CD4-positive, alpha-beta T cell treated with Interleukin-15 for 1 hour (primary cell): Measurements from ENCODE around the gene FMOD.

Source experiments
- DNase-seq: peaks from one replicate; pipeline ENCODE4 v3.0.0-alpha.2; 2020

FMOD gene

DNA sequence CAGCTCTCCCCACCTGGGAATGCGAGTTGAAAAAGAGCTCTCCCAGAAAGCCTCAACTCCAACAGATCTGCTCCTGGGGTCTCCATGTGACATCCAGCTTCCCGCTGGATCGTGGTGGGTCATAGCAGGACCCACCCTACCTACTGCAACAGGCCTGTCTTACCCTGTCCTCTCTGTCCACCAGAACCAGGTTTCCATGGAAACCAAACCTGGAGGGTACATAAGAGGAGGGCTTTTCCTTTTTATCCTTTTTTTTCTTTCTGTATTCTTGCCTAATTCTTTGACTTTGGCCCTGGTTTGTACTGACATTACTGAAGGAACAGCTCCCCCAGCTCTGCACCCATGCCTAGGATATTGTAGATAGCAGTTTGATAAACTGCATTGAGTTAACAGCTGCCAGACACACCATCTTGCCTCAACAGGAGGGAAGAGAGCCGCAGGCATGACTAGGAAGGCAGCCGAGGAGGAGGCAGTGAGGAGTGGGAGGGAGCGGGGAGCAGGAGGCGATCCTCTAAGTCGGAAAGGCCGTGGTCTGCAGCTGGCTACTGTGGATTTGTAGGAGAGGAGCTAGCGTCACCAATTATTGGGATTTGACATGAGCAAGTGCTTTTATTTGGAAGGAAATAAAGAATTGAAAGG lies 9.7 kb upstream of the FMOD start:
- DNase-seq, result no peak

DNA sequence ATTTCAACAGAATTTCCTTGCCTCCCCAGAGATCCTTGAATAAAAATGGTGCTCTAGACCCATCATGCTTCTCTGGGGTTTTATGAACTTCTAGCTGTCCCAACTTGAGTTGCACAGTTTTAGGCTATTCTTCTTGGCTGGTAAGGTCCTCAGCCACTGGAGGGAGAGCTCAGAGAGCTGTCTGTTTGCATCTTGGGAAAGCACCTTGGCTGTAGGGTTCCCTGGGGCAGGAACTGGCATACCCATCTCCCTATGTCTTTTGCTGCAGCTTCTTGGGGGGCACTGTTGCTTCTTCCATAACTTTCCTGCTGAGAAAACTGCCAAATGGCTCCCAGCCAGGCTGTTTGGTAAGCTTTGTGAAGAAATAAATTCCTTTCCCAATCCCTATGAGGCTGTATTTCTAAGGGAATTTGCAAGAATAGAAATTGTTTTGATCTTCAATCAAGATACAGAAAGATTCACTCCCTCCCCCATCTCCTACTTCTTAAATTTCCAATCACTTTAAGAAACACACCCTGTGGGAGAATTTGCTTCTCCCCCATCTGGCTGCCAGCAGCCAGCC lies 8.2 kb upstream of the FMOD start:
- DNase-seq, result no peak

- DNase-seq, result no peak
Measured at GRCh38 chr1:203354246-203354645, 3.3 kb upstream of the FMOD start.

DNA sequence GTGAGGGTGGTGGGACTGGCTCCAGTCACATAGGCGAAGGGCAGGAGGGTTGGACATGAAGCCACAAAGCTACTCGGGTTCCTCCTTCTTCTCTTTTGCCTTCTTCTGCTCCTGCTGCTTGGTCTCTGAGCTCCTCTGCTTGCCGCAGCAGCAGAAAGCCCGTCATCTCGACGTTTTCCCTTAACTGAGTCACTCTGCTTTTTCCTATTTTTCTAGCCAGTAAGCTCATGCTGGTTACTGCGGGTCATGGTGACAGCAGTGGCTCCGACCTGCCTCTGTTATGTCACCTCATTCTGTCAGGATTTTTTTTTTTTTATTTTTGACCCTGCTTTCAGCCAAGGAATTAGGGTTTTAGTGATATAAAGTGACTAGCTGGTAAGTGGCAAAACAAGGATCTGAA lies 2.6 kb upstream of the FMOD start:
- DNase-seq, result no peak

DNA sequence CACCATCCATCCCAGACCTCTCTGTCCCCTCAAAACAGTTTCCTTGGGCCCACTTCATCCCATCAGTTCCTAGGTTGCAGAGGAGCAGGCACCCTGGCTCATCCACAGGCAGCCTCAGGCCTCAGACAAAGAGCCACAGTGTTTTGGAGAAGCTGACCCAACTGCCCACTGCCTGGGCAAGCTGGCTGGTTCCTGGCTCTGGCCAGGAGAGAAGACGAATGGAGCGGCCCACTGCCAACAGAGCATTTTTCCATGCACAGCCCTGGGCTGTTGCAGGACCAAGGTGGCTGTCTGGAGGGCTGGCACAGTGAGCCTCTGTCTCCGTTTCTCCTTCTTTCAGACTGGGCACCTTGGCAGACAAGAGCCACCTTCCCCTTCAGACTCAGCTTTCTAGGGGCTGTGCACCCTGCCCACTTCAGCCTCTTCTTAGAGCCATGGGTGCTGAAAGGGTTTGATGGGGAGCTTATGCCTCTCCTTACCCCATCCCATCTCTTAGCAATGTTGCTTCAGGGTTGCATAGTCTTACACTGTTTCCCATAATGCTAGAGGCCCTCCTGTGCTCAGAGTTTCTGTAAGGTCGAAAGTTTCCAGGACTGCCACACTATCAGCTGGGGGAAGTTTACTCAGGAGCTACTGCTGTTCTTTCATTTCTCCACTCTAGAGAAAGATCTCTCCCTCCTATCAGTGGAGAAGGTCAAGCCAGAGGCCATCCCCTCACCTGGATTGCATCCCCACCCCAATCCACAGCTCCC lies 973 bp downstream of the FMOD start:
- DNase-seq, result no peak

GRCh38 chr1:203349166-203349565 lies 1.8 kb downstream of the FMOD start:
- no peak for DNase-seq

DNA sequence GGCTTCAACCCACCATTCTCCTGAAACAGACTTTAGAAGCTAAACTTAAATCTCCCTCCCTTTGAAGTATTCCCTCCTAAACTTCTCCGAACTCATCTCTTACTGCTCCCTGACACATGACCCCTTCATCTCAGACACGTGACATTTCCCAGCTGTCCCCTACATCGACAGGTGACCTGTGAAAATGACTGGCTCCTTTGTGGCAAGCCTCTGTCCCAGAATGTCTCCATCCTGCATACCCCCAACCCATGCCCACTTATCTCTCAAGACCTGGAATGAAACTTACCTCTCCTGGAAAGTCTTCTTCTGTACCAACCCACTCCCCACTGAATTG lies 4.2 kb downstream of the FMOD start:
- no peak for DNase-seq

DNA sequence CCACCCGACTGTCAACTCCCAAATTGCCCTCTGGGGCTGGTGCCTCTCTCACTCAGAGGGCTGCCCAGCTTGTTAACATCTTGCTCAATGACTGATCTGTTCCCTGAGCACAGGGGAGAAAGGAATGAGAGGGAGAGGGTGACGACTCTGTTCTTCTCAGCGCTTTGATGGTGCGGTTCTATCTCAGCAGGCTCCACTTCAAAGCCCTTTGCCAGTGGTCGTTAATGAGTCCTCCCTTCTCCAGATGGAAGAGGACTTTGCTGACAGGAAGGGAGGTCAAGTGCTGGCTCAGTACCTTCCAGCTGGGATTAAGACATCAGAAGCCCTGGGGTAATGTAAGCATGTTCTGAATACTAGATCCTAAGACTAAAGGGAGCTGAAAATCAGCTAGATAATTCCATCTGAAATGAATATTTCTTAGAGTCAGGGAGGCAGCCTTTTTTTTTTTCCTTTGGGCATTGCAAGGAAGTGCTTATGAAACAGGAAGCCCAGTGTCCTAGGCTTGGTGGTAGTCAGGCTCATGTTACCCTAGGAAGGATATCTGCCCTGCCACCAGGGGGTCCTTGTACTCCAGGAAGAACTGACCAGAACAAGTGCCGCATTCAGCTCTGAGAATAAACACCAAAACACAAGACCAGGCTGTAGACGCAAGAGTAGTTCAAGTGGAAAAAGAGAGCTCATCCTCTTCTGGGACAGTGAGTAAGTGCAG lies 4.7 kb downstream of the FMOD start:
- no peak for DNase-seq

DNA sequence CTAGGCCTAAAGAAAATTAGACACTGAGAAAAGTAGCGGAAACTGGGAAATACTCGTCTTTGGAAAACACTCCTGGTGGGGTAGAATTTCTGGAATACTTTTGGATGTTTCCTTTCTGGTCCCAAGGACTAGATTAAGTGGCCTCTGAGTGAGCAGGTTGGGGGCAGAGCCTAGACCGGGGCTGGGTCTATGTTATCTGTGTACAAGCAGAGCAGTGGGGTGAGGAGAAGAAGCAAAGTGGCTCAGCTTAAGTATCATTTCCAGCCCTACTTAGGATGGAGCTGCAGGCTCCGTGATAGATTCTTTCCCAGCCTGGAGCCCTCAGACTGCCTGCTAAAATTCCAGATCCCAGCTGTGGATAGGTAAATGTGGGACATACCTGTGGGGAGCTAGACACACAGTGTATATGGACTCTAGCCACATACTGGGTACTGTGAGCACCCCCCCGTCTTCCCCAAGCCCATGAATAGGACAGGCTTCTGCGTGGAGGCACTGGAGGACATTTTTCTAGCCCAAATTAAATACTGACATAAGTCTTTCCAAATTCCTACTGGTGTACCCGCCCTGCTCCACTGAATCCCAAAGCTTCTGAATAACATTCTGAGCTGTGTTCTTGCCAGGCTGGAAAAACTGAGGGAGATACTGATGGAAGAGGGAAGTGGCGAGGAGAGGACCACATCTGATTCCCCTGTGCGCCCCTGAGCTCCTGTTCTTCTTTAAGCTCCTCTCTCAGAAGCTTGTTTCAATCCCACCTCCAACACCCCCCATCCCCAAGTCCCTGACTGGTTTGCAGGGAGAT lies 6.8 kb downstream of the FMOD start:
- no peak for DNase-seq

DNA sequence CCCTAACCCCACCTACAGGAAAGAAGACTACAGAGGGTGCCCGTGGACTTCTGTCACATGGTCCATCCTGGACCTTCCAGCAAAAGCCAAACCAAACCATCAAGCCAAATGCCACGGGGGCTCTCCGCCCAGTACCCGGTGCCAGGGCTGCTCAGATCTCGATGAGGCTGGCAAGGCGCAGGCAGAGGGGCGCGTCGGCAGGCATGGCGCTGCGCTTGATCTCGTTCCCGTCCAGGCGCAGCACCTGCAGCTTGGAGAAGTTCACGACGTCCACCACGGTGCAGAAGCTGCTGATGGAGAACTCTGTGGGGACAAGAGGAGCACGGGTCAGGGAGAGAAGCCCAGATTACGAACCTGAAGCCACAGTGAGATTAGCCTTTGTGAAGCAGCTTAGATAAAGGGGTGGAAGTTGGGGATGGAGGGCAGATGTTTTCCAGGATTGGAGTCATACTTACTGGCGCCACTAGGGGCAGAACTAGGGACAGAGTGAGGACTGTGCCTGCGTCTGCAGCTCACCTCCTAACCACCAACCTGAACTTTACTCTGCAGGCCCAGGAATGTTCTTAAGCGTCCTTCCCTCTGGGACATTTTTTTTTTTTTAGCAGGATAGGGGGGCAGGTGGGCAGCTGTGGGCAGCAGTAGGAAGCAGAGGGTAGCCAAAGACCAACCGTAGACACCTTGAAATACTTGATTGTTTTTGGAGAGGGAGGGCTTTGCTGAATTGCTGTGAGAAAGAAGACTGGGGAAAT lies 8.6 kb downstream of the FMOD start:
- peak; percentile 33 for DNase-seq

DNA sequence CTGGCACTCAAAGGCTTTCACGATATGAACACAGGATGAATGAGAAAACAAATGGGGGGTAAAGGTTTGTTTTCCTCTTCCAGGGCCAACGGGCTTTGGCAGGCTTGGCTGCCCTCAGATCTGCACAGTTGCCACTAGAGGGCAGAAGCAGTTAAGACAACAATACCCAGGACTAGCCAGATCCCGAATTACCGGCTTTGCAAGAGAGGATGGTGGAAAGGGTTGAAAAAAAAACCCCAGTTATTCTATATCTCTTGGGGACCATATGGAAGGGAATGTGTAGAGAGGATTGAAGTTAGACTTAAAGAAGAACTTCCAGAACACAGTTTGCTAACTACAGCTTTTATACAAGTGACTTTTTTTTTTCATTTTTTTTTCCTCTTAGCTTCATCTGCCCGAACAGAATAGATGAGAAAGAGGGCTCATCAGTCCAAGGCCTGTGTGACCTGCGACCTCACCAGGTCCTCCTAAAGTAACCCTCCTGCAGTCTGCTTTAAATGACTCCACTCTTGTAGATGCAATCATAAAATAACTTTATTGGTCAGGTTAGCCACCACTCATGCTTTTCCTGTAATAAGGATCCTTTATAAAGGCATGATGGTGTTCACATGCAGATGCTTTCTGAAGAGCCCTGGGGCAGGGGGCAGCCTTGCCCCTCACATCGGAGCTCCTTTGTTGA lies 10.7 kb downstream of the FMOD start:
- peak; percentile 65 for DNase-seq

- DNase-seq, result peak; percentile 67
Measured at GRCh38 chr1:203338335-203339036, 12.4 kb downstream of the FMOD start.

DNA sequence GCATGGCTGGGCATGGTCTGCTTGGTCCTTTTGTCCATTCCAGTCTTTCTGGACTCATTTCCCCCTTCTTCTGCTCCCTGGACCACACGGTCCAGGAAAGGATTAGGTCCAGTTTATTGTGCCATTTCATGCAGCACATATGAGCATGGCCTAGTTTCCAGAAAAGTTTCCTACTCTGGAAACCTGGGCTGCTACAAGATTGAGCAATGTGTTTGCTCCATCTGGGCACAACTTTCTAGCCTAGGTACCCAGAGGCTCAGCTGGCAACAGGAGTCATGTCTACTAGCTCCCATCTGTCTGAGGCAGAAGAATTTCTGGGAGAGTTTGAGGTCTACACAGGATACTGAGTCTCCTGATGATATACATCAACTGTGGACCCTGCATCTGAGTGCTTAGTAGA lies 14.8 kb downstream of the FMOD start:
- DNase-seq, result no peak

DNA sequence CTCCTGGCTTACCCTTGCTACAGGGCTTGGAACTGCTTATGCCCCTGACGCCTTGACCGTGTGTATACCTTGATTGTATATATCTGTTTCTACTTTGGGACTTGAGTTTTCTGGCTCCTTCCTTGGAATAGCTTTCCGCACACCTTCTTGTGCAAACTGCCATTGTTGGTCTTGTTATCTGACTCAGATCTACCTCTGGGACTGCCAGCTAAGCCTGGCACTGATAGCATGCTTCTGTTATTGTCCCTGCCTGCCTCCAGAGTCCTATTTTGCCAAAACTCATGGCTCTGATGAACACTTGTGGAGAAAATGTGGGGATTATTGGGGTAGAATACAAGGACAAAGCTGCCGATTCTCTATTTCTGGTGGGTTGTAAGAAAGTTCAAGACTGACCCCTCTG lies 15.4 kb downstream of the FMOD start:
- DNase-seq, result no peak

GRCh38 chr1:203331224-203331623 lies 19.7 kb downstream of the FMOD start:
- DNase-seq, result no peak

DNA sequence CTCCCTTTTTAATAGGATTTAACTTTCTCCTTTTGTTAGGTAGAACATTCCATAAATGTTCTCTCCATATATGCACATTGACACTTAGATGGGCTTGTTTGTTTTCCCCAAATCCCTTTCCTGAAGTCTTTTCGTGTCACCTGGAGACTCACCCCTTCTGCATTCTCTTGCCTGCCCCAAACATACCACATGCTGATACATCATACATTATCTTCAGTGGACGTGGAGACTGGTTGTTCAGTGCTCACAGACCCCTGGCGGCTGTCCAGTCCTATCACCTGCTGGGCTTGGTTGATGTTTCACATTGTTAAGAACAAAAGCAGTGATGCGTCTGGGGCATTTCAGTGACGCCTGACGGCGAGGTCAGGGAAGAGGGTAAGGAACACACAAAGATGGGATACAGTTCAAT lies 22.2 kb downstream of the FMOD start:
- no peak for DNase-seq

DNA sequence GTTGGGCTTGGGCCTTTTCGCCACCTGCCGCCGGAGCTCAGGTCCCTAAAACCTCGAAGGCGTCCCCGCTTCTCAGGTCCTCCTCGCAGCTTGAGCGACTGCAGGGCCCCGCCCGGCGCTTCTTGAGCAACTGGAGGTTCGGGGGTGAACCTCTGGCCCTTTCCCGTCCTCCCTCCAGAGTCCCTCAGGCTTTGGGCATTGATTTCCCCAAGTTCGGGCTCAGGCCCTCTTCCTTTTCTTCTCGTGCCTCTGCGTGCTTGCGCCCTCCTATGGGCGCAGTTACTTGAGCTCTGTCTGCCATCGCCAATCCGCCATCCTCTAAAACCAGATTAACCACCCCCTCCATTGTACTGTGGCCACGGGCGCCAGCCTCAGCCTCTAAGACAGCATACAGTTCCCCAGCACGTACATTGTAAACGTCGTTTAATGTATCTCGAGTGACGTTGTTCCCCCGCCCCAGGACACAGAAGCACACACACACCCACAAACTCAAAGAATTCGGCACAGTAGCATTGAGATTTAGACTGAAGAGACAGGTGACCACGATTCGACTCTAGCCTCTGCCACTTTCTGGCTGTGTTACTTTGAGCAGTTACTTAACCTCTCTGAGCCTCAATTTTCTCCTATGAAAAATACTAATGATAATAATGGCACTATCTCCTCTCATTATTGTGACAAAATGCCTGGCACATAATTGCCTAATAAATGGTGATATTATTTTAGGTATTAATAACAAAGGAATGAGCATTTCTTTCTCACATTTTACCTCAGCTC lies 23.1 kb downstream of the FMOD start:
- DNase-seq, result peak; percentile 84

GRCh38 chr1:203326830-203327683 lies 23.9 kb downstream of the FMOD start:
- DNase-seq, result peak; percentile 94

GRCh38 chr1:203325418-203326091 lies 25.4 kb downstream of the FMOD start:
- peak; percentile 58 for DNase-seq
